ELF-1 (cell line): ENCODE results near the gene TSHZ2.

Experiments
- DNase-seq: peaks from one replicate; pipeline ENCODE4 v3.0.0-alpha.2; 2016; ENCODE audit warnings: low read depth, low spot score

The TSHZ2 gene

GRCh38 chr20:53274807-53275206, 302.6 kb downstream of the TSHZ2 start:
- no peak for DNase-seq

GRCh38 chr20:53276143-53276542, 304.0 kb downstream of the TSHZ2 start:
- DNase-seq, result no peak

- DNase-seq, result no peak
Observed at GRCh38 chr20:53278555-53278954, 306.4 kb downstream of the TSHZ2 start.

- peak; percentile 18 for DNase-seq
Observed at GRCh38 chr20:53279735-53280134, 307.6 kb downstream of the TSHZ2 start.

GRCh38 chr20:53281557-53282117, 309.5 kb downstream of the TSHZ2 start:
- peak; percentile 25 for DNase-seq

- peak; percentile 14 for DNase-seq
Observed at GRCh38 chr20:53282217-53282955, 310.2 kb downstream of the TSHZ2 start.

GRCh38 chr20:53283011-53283410, 310.9 kb downstream of the TSHZ2 start:
- DNase-seq, result no peak

GRCh38 chr20:53283597-53283996, 311.4 kb downstream of the TSHZ2 start:
- no peak for DNase-seq

- no peak for DNase-seq
Observed at GRCh38 chr20:53284256-53284655, 312.1 kb downstream of the TSHZ2 start.

- no peak for DNase-seq
Observed at GRCh38 chr20:53284696-53285095, 312.5 kb downstream of the TSHZ2 start.

- no peak for DNase-seq
Observed at GRCh38 chr20:53287357-53288042, 315.3 kb downstream of the TSHZ2 start.

GRCh38 chr20:53291548-53291947, 319.4 kb downstream of the TSHZ2 start:
- peak; percentile 55 for DNase-seq

GRCh38 chr20:53292347-53292746, 320.2 kb downstream of the TSHZ2 start:
- no peak for DNase-seq

- DNase-seq, result no peak
Observed at GRCh38 chr20:53294804-53295203, 322.6 kb downstream of the TSHZ2 start.

- no peak for DNase-seq
Observed at GRCh38 chr20:53296025-53296424, 323.9 kb downstream of the TSHZ2 start.

- no peak for DNase-seq
Observed at GRCh38 chr20:53296451-53297153, 324.4 kb downstream of the TSHZ2 start.

GRCh38 chr20:53297154-53297529, 325.0 kb downstream of the TSHZ2 start:
- DNase-seq, result no peak

- no peak for DNase-seq
Observed at GRCh38 chr20:53298260-53298659, 326.1 kb downstream of the TSHZ2 start.

GRCh38 chr20:53298911-53299310, 326.8 kb downstream of the TSHZ2 start:
- no peak for DNase-seq

GRCh38 chr20:53299831-53300230, 327.7 kb downstream of the TSHZ2 start:
- DNase-seq, result no peak

GRCh38 chr20:53301869-53302268, 329.7 kb downstream of the TSHZ2 start:
- DNase-seq, result no peak

- no peak for DNase-seq
Observed at GRCh38 chr20:53302695-53303412, 330.7 kb downstream of the TSHZ2 start.
